Measurements from ENCODE around the gene ATXN1. TPM values are rescaled to one million over a fixed set of nuclear protein-coding genes. Genes with fewer than 3 reads are reported as not detected.

Gene ATXN1
- total RNA-seq, 4 donors from 2014 or later: 38.7 to 78.3 (median 62.6) TPM

- WGBS, 2 donors (ENCODE audit: low coverage in 1 of 2): 61 to 70% methylated on average over 2 of the region's 2 CpGs
- H3K27ac ChIP-seq: peak overlapping the region in 1 of 4 donors; percentile 2
- H3K27me3 ChIP-seq: no peaks in the 10 kb centered on the region
- H3K36me3 ChIP-seq: no peaks in the 10 kb centered on the region
- peaks cover 16 to 75% (median 17%) of the 10 kb centered on the region in 3 donors for H3K4me1 ChIP-seq
- no peaks in the 10 kb centered on the region for H3K9me3 ChIP-seq
- H3K4me3 ChIP-seq: no peak overlapping the region
- TF ChIP-seq POLR2AphosphoS5 (IDR thresholded peaks at IDR 0.05) (no peak), EP300 (IDR thresholded peaks at IDR 0.05) (no peak), POLR2A (IDR thresholded peaks at IDR 0.05) (no peak)
- TF ChIP-seq, protein P1, sequence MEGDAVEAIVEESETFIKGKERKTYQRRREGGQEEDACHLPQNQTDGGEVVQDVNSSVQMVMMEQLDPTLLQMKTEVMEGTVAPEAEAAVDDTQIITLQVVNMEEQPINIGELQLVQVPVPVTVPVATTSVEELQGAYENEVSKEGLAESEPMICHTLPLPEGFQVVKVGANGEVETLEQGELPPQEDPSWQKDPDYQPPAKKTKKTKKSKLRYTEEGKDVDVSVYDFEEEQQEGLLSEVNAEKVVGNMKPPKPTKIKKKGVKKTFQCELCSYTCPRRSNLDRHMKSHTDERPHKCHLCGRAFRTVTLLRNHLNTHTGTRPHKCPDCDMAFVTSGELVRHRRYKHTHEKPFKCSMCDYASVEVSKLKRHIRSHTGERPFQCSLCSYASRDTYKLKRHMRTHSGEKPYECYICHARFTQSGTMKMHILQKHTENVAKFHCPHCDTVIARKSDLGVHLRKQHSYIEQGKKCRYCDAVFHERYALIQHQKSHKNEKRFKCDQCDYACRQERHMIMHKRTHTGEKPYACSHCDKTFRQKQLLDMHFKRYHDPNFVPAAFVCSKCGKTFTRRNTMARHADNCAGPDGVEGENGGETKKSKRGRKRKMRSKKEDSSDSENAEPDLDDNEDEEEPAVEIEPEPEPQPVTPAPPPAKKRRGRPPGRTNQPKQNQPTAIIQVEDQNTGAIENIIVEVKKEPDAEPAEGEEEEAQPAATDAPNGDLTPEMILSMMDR (IDR thresholded peaks at IDR 0.05): no peak
- ATAC-seq: no peak
Measured at GRCh38 chr6:16723402-16723801, 37.9 kb downstream of the ATXN1 start.

- Histone ChIP-seq H3K9me3 (no peaks in the 10 kb centered on the region), H3K4me3 (no peak overlapping the region), H3K27ac (no peak overlapping the region), H3K36me3 (no peaks in the 10 kb centered on the region), H3K27me3 (no peaks in the 10 kb centered on the region), H3K4me1 (peaks cover 21 to 75% (median 22%) of the 10 kb centered on the region in 3 donors)
- no peak for ATAC-seq
- whole genome bisulfite sequencing, 2 donors (ENCODE audit: low coverage in 1 of 2): 51 to 54% methylated on average over 3 of the region's 3 CpGs
- no peak for TF ChIP-seq POLR2A (IDR thresholded peaks at IDR 0.05)
- TF ChIP-seq, protein P1 (IDR thresholded peaks at IDR 0.05): no peak
- TF ChIP-seq POLR2AphosphoS5 (IDR thresholded peaks at IDR 0.05): no peak
- no peak for TF ChIP-seq EP300 (IDR thresholded peaks at IDR 0.05)
Measured at GRCh38 chr6:16722630-16723029, 38.6 kb downstream of the ATXN1 start.

DNA sequence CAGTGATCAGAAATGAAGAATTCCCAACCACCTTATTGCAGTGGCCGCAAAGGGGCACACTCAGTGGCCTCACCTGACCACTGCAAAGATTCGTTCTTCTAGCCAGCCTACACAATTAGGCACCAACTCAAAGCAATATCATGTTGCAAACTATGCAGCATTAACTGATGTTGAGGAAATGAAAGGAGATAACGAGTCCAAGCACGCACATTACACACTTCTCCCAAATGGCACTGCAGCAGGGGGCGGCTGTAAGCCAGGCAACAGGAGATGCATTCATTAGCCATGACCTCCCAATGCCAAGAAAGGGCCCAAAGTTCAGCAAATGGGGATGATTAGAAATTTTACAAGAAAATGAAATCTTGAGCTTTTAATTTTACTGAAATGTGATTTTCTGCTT is 39.3 kb downstream of the ATXN1 start:
- H3K4me3 ChIP-seq: no peak overlapping the region
- TF ChIP-seq, protein P1 (IDR thresholded peaks at IDR 0.05): no peak
- no peak for TF ChIP-seq POLR2A (IDR thresholded peaks at IDR 0.05)
- TF ChIP-seq EP300 (IDR thresholded peaks at IDR 0.05): no peak
- TF ChIP-seq POLR2AphosphoS5 (IDR thresholded peaks at IDR 0.05): no peak
- no peaks in the 10 kb centered on the region for H3K9me3 ChIP-seq
- H3K36me3 ChIP-seq: no peaks in the 10 kb centered on the region
- no peaks in the 10 kb centered on the region for H3K27me3 ChIP-seq
- no peak for ATAC-seq
- H3K27ac ChIP-seq: no peak overlapping the region
- 53 to 77% methylated on average over 3 to 5 of the region's 5 CpGs for WGBS, 2 donors (ENCODE audit: low coverage in 1 of 2)
- peaks cover 21 to 81% (median 22%) of the 10 kb centered on the region in 3 donors for H3K4me1 ChIP-seq

DNA sequence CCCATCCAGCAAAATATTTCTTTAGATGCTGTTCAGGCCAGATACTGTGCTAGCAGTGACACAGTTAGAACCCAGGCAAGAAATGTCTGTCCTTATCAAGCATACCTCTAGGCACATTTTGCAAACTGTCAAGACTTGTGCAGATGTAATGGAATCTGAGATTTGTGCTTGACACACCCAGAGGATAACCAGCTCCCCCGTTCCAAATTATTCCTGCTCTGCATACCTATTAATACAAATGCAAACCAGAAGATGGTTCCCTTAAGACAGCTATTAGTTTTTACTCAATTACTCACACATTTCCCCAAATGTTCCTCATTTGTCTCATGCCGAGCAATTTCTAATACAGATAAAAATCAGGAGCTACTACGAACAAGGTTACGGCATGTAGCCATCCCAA is 40.4 kb downstream of the ATXN1 start:
- Histone ChIP-seq H3K9me3 (no peaks in the 10 kb centered on the region), H3K27ac (no peak overlapping the region), H3K36me3 (no peaks in the 10 kb centered on the region), H3K27me3 (no peaks in the 10 kb centered on the region), H3K4me3 (no peak overlapping the region), H3K4me1 (peaks cover 17 to 71% (median 22%) of the 10 kb centered on the region in 3 donors)
- TF ChIP-seq EP300 (IDR thresholded peaks at IDR 0.05) (no peak), POLR2AphosphoS5 (IDR thresholded peaks at IDR 0.05) (no peak), POLR2A (IDR thresholded peaks at IDR 0.05) (no peak)
- TF ChIP-seq, protein P1 (IDR thresholded peaks at IDR 0.05): no peak
- ATAC-seq: no peak
- WGBS, 2 donors (ENCODE audit: low coverage in 1 of 2): 86 to 98% methylated on average over 4 of the region's 4 CpGs

GRCh38 chr6:16719488-16719887 is 41.8 kb downstream of the ATXN1 start:
- Histone ChIP-seq H3K27me3 (no peaks in the 10 kb centered on the region), H3K4me3 (no peak overlapping the region), H3K4me1 (peaks cover 14 to 57% (median 17%) of the 10 kb centered on the region in 3 donors), H3K27ac (no peak overlapping the region), H3K36me3 (no peaks in the 10 kb centered on the region), H3K9me3 (no peaks in the 10 kb centered on the region)
- WGBS, 2 donors (ENCODE audit: low coverage in 1 of 2): 74 to 98% methylated on average over 6 of the region's 8 CpGs
- TF ChIP-seq, protein P1 (IDR thresholded peaks at IDR 0.05): no peak
- TF ChIP-seq EP300 (IDR thresholded peaks at IDR 0.05) (no peak), POLR2AphosphoS5 (IDR thresholded peaks at IDR 0.05) (no peak), POLR2A (IDR thresholded peaks at IDR 0.05) (no peak)
- no peak for ATAC-seq

Measured in gastroesophageal sphincter (tissue), 4 donors.